HL-60 (cell line): ENCODE measurements around the gene RNGTT.

Source experiments
- DNase-seq, 2 experiments: peaks; one replicate each; pipeline ENCODE4 v3.0.0-alpha.2; 2010 to 2020; ENCODE audit warnings: low read depth in 1 of 2, low spot score in 1 of 2
- H3K27ac ChIP-seq: fragments of 250-450 bp; sonication (Bioruptor Pico); replicated peaks from 2 replicates; pipeline ENCODE4 v1.5.1; 2020; ENCODE audit warnings: mild to moderate bottlenecking, moderate library complexity
- H3K27me3 ChIP-seq: fragments of 250-450 bp; sonication (Bioruptor Pico); 2 replicates; pipeline ENCODE4 v1.5.1; 2021; ENCODE audit warnings: mild to moderate bottlenecking, moderate library complexity; ENCODE audit not compliant: insufficient read depth, poor library complexity, severe bottlenecking
- H3K4me3 ChIP-seq: replicated peaks from 2 replicates; pipeline ENCODE4 v1.5.1; 2011; ENCODE audit warnings: mild to moderate bottlenecking, control low read depth, low read length; ENCODE audit not compliant: insufficient read depth
- CTCF ChIP-seq: IDR thresholded peaks from one replicate; pipeline ENCODE4 v1.5.1; 2011; ENCODE audit warnings: low read length, control low read depth, inconsistent platforms; ENCODE audit not compliant: insufficient read depth
- GABPA ChIP-seq: IDR thresholded peaks from 2 replicates; pipeline ENCODE4 v1.6.1; 2012; ENCODE audit warnings: low read depth
- POLR2AphosphoS5 ChIP-seq: IDR thresholded peaks from 2 replicates; pipeline ENCODE4 v1.6.1; 2012; ENCODE audit warnings: low read depth
- REST ChIP-seq: IDR thresholded peaks from 2 replicates; pipeline ENCODE4 v1.6.1; 2012; ENCODE audit warnings: low read depth; ENCODE audit not compliant: insufficient replicate concordance
- SPI1 ChIP-seq: IDR thresholded peaks from 2 replicates; pipeline ENCODE4 v1.6.1; 2012; ENCODE audit warnings: low read depth, mild to moderate bottlenecking, borderline replicate concordance

The RNGTT gene

GRCh38 chr6:88884361-88884760, 79.1 kb downstream of the RNGTT start:
- TF ChIP-seq POLR2AphosphoS5: no peak
- no peak for TF ChIP-seq CTCF
- no peak for TF ChIP-seq GABPA
- no peak for TF ChIP-seq REST
- TF ChIP-seq SPI1: no peak
- Histone ChIP-seq H3K27me3 (no peaks in the 10 kb centered on the region), H3K27ac (no peak overlapping the region), H3K4me3 (no peak overlapping the region)
- DNase-seq: no peak

- DNase-seq: no peak
- Histone ChIP-seq H3K27me3 (no peaks in the 10 kb centered on the region), H3K4me3 (no peak overlapping the region), H3K27ac (no peak overlapping the region)
- TF ChIP-seq SPI1: no peak
- TF ChIP-seq POLR2AphosphoS5: no peak
- no peak for TF ChIP-seq CTCF
- no peak for TF ChIP-seq REST
- TF ChIP-seq GABPA: no peak
Measured at GRCh38 chr6:88882536-88882935, 80.9 kb downstream of the RNGTT start.

GRCh38 chr6:88881451-88881850, 82.0 kb downstream of the RNGTT start:
- Histone ChIP-seq H3K4me3 (no peak overlapping the region), H3K27ac (no peak overlapping the region), H3K27me3 (no peaks in the 10 kb centered on the region)
- TF ChIP-seq REST (no peak), SPI1 (no peak)
- no peak for DNase-seq

- H3K4me3 ChIP-seq: no peak overlapping the region
- no peak for TF ChIP-seq REST
- TF ChIP-seq POLR2AphosphoS5: no peak
- TF ChIP-seq SPI1: no peak
- TF ChIP-seq GABPA: no peak
- no peaks in the 10 kb centered on the region for H3K27me3 ChIP-seq
- H3K27ac ChIP-seq: no peak overlapping the region
- DNase-seq: no peak
Measured at GRCh38 chr6:88880021-88880420, 83.4 kb downstream of the RNGTT start.
